GM19035 (cell line): ENCODE measurements around the gene GJA10.

Experiments
- ATAC-seq: cut with Tn5 transposase; IDR thresholded peaks from one replicate; pipeline ENCODE4 v1.9.1; 2021; ENCODE audit not compliant: unreplicated experiment

Gene GJA10

DNA sequence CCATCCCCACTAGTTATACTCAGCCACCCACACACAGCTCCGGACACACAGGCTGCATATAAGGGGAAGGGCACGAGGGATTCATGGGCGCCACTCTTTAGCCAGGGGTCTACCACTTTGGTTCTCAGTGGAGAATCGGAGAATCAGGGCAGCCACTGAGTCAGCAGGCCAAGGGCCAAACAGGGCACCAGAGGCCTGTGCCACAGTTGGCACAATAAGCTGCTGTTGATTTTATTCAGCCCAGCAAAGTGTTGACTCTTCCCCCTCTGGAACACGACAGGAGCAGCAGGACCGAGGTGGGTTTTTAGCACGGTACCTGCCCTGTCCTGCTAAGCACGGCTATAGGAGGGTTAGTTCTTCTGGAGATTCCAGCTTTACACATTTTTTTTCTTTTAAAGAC is 48.3 kb downstream of the GJA10 start:
- no peak for ATAC-seq

DNA sequence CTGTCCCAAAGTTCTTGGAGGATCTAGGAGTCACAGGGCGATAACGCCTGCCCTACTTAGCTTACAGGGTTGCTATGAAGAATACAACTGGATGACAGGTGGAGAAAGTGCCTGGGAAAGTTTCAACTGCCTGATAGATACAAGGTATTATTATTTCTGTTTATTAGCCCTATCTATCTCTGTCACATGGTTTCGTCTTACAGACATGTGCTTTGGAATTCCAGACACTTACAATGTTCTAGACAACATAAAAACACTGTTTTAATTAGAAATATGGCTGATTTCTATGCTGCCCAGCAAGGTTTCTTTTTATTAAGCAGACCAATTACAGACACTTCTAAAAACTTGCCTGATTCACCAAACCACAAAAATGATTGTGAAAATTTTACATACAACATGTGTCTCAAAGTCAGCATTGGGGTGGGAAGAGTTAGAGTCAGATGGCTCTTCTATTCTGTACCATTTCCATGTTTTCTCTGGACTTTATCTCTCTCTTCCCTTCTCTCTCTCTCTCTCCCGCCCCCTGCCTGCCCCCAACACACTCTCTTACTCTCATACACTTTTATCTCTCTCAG is 50.0 kb downstream of the GJA10 start:
- ATAC-seq = no peak

DNA sequence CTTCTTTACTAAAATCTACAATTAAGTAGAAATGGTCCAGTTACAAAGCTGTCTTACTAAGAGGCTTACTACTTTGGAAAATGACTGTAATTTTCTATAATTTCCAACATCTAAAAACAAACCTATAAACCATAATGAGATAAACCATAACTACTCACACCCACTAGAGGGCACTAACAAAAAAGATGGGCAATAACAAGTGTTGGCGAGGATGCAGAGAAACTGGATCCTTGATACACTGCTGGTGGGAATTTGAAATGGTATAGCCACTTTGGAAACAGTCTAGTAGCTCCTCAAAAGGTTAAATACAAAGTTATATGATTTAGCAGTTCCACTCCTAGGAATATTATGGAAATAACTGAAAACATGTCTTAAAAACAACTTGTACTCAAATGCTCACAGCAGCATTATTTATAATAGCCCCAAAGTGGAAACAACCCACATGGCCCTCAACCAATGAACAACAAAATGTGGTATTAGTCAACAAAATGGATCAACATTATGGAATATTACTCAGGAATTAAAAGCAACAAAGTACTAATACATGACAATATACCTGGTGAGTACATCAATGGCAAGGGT is 50.6 kb downstream of the GJA10 start:
- ATAC-seq = no peak
